Aorta (tissue), 5 donors: ENCODE results near the gene PPP5C. TPM values are rescaled to one million over a fixed set of nuclear protein-coding genes. Genes with fewer than 3 reads are reported as not detected.

Experiments
- ATAC-seq: fragments of 200-7000 bp; cut with Tn5 transposase; one replicate; pipeline ENCODE4 v1.9.1; 2022; ENCODE audit warnings: moderate library complexity; ENCODE audit not compliant: low FRiP score
- DNase-seq, 2 donors: peaks; one replicate each; pipeline ENCODE4 v3.0.0-alpha.2; 2020
- H3K27ac ChIP-seq, 2 donors: one replicate each; pipeline ENCODE4 v1.5.1; 2013; ENCODE audit warnings: low read length in 2 of 2, mild to moderate bottlenecking in 2 of 2, moderate library complexity in 2 of 2, control low read depth in 1 of 2, inconsistent platforms in 1 of 2, low read depth in 1 of 2
- H3K27me3 ChIP-seq, 2 donors: one replicate each; pipeline ENCODE4 v1.6.1; 2013; ENCODE audit warnings: control low read depth in 1 of 2, low read length in 1 of 2, mild to moderate bottlenecking in 1 of 2, moderate library complexity in 1 of 2; ENCODE audit not compliant: insufficient read depth in 2 of 2, control insufficient read depth in 1 of 2
- H3K36me3 ChIP-seq, 2 donors: one replicate each; pipeline ENCODE4 v1.6.1; 2013; ENCODE audit warnings: control low read depth in 1 of 2, low read length in 1 of 2, mild to moderate bottlenecking in 1 of 2; ENCODE audit not compliant: insufficient read depth in 2 of 2, control insufficient read depth in 1 of 2
- H3K4me1 ChIP-seq, 2 donors: one replicate each; pipeline ENCODE4 v1.6.1; 2013; ENCODE audit warnings: low read length in 2 of 2, control low read depth in 1 of 2, mild to moderate bottlenecking in 1 of 2, moderate library complexity in 1 of 2; ENCODE audit not compliant: insufficient read depth in 2 of 2, control insufficient read depth in 1 of 2
- H3K4me3 ChIP-seq, 2 donors: one replicate each; pipeline ENCODE4 v1.5.1; 2013; ENCODE audit warnings: low read length in 2 of 2, control low read depth in 1 of 2, mild to moderate bottlenecking in 1 of 2
- H3K9me3 ChIP-seq: one replicate; pipeline ENCODE4 v1.6.1; 2013; ENCODE audit warnings: mild to moderate bottlenecking, low read length; ENCODE audit not compliant: control insufficient read depth
- WGBS, 2 donors: extraction: QIAGEN DNeasy Blood & Tissue Kit; methylation state at CpG; one replicate each; pipeline ENCODE4 v1.1.7; 2013; 5-methylcytosine and 5-hydroxymethylcytosine counted together
- intact Hi-C, 2 donors: fragments of 100-400 bp; cut with DNase I; formaldehyde crosslinking; loops; one replicate each; pipeline versions ENCODE4 v1.14.2 to v1.15.0; 2022
- polyA plus RNA-seq, 2 donors: library from polyadenylated mRNA; stranded (reverse); fragments of 200-250 nt; gene quantifications; one replicate each; pipeline ENCODE4 v1.2.3, GENCODE V29; 2013
- total RNA-seq, 2 donors: library from RNA; stranded (reverse); fragmentation: NEBNext Ultra II Directional; extraction: Animal tissue kit (Norgen Biotek cat#: 25700); gene quantifications; one replicate each; pipeline ENCODE4 v1.2.1, GENCODE V29; 2021
- donor health status: healthy with polysubstance abuse.
- donor health status: Bipolar disorder and iron deficiency.
- donor health status: DM: no; HTN: no; CAD: no.
- donor health status: DM: no; HTN: no; CAD: no.
- donor health status: DM: yes; HTN: yes; CAD: no.

PPP5C gene
- total and polyA plus RNA-seq, 4 donors = 23.0 to 63.7 (median 58.5) TPM

DNA sequence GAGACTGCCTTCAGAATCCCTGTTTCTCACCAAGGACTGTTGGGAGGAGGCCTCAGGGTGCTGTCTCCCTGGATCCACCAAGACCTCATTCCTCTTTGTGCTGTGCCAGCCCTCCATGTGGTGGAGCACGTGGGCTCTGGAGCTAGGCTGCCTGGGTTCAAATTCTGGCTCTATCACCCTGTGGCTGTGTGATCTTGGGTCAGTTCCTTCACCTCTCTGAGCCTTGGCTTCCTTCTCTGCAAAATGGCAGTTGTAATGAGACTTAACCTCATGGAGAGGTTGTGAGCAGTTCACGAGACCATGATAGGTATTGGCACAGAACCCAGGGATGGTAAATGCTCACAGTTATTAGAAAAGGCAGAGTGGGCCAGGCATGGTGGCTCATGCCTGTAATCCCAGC, 75.5 kb downstream of the PPP5C start:
- no peaks in the 10 kb centered on the region for H3K4me1 ChIP-seq
- intact Hi-C loops = no loop called here

DNA sequence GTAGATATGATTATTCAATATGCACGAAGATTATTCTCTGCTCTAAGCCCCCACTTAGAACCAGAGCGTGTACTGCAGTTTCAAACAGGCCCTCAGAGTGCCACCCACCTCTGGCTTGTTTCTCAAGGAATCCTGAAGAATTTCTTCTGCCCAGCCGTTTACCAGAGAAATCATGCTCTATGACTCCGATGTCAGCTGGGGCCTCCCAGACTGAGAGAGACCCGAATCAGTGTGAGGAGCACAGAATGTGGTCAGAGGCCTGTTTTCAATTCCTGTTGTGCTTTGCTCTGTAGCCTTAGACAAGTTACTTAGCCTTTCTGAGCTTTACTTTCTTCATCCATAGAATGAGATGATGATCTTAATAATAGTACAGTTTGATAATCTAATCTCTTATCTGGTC, 76.3 kb downstream of the PPP5C start:
- no peaks in the 10 kb centered on the region for H3K36me3 ChIP-seq
- intact Hi-C loops = no loop called here
- WGBS, 2 donors = 54 to 63% methylated on average over 5 of the region's 5 CpGs

More for the DNA sequence above, 75.5 kb downstream of the PPP5C start:
- WGBS, 2 donors = 81% methylated on average over 2 of the region's 2 CpGs
- Histone ChIP-seq H3K36me3 (no peaks in the 10 kb centered on the region), H3K4me3 (no peak overlapping the region), H3K27ac (no peak overlapping the region), H3K27me3 (no peaks in the 10 kb centered on the region), H3K9me3 (no peaks in the 10 kb centered on the region)
- ATAC-seq = no peak
- peak in 1 of 2 donors; percentile 12 for DNase-seq

DNA sequence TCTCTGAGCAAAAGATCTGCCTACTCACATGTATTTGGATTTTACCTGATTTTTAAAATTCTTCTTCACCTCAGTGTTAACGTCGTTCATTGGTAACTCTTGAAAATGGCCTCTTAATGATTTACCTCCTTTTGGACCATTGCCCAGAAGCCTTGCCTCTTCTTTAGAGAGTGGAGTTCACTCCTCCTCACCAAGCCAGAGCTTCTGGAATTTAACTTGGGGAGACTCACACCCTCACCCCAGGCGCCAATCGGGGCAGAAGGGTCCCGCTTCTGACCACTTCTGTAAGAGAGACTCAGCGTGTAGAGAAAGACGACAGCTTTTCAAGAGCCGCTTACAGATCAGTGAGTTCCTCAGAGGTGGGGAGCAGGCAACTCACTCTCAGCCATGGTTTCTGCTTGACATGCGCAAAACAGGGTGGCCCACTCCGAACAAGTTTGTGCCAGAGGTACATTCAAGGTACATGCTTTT, 79.2 kb downstream of the PPP5C start:
- Histone ChIP-seq H3K9me3 (no peaks in the 10 kb centered on the region), H3K27me3 (no peaks in the 10 kb centered on the region), H3K27ac (peak overlapping the region in 1 of 2 donors; percentile 24), H3K36me3 (no peaks in the 10 kb centered on the region), H3K4me1 (no peaks in the 10 kb centered on the region), H3K4me3 (peak overlapping the region in 1 of 2 donors; percentile 56)
- DNase-seq (no peak), ATAC-seq (no peak)
- WGBS, 2 donors = 6 to 11% methylated on average over 10 of the region's 10 CpGs
- intact Hi-C loops = no loop called here

More for the DNA sequence above, 76.3 kb downstream of the PPP5C start:
- Histone ChIP-seq H3K27ac (no peak overlapping the region), H3K27me3 (no peaks in the 10 kb centered on the region), H3K4me3 (no peak overlapping the region), H3K9me3 (no peaks in the 10 kb centered on the region), H3K4me1 (no peaks in the 10 kb centered on the region)
- peak in 1 of 2 donors; percentile 26 for DNase-seq
- no peak for ATAC-seq

- Histone ChIP-seq H3K27me3 (no peaks in the 10 kb centered on the region), H3K9me3 (no peaks in the 10 kb centered on the region), H3K4me1 (no peaks in the 10 kb centered on the region), H3K36me3 (no peaks in the 10 kb centered on the region), H3K4me3 (peak overlapping the region in 1 of 2 donors; percentile 56), H3K27ac (no peak overlapping the region)
- WGBS, 2 donors = 0 to 1% methylated on average over 32 of the region's 32 CpGs
- intact Hi-C loops = no loop called here
- peak; percentile 90 to 93 for DNase-seq
- ATAC-seq = peak; percentile 85
Observed at GRCh38 chr19:46426506-46427162, 79.7 kb downstream of the PPP5C start.

DNA sequence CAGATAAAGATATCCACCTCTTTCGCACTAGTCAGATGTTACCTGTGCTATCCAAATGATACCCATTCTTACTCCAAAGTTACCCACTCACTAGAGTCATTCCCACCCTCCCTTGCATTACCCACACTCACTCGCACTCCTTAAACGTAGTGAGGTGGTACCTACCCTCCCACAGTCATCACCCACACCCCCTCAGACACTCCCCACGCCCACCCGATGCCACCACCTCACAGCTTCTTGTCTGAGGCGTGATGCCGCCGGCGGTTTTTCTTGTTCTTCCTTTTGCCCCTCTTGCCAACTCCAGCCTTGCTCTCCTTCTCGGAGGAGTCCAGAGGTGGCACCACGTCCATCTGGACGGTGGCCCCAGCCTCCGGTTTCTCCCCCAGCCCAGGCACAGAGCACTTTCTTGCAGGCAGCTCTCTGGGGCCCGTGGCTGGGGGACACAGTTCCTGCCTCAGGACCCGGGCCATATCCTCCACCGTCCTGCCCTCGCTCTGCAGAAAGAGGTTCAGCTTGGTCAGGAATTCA, 80.7 kb downstream of the PPP5C start:
- Histone ChIP-seq H3K4me3 (peak overlapping the region in 1 of 2 donors; percentile 11), H3K4me1 (no peaks in the 10 kb centered on the region), H3K27me3 (no peaks in the 10 kb centered on the region), H3K36me3 (no peaks in the 10 kb centered on the region), H3K9me3 (no peaks in the 10 kb centered on the region), H3K27ac (peak overlapping the region in 1 of 2 donors; percentile 16)
- intact Hi-C loops = no loop called here
- 39 to 41% methylated on average over 17 of the region's 17 CpGs for WGBS, 2 donors
- ATAC-seq (peak; percentile 27), DNase-seq (peak in 1 of 2 donors; percentile 75)

- Histone ChIP-seq H3K4me1 (no peaks in the 10 kb centered on the region), H3K27me3 (no peaks in the 10 kb centered on the region), H3K9me3 (no peaks in the 10 kb centered on the region), H3K27ac (peak within 1 kb of the TSS in 1 of 2 donors; percentile 43), H3K36me3 (no peaks in the 10 kb centered on the region), H3K4me3 (peak within 1 kb of the TSS; percentile 14 to 30)
- DNase-seq (peak; percentile 90 to 95), ATAC-seq (peak; percentile 77)
- intact Hi-C loops = no loop called here
- WGBS, 2 donors = 12 to 15% methylated on average over 44 to 52 of the region's 52 CpGs
Observed at GRCh38 chr19:46428239-46429135, 81.6 kb downstream of the PPP5C start, which contains the start of gene PNMA8C. PNMA8C (minus strand) TSS chr19:46428936; CDS start chr19:46428359, 577 bp downstream.

DNA sequence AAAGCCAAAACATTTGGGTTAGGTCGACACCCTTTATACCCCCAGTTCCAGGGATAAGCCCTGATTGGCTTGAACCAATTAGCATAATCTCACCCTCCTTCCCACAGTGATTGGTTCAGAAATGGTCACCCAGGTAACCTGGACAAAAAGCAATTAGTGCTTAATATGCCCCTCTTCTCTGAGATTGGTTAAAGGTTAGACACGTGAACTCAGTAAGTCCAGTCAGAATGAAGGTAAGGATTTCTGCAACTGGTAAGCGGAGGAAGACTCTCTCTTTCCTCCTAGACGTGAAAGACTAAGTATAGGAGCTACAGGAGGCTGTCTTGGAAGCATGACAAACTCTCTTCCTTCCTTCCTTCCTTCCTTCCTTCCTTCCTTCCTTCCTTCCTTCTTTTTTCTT, 83.1 kb downstream of the PPP5C start:
- ATAC-seq (no peak), DNase-seq (no peak)
- H3K9me3 ChIP-seq = no peaks in the 10 kb centered on the region
- H3K4me3 ChIP-seq = no peak overlapping the region
- H3K27me3 ChIP-seq = no peaks in the 10 kb centered on the region
- intact Hi-C loops = no loop called here
- WGBS, 2 donors = 85 to 91% methylated on average over 4 of the region's 4 CpGs
- no peak overlapping the region for H3K27ac ChIP-seq
- H3K4me1 ChIP-seq = no peaks in the 10 kb centered on the region
- H3K36me3 ChIP-seq = no peaks in the 10 kb centered on the region

GRCh38 chr19:46431824-46432223, 84.9 kb downstream of the PPP5C start:
- Histone ChIP-seq H3K27me3 (no peaks in the 10 kb centered on the region), H3K27ac (no peak overlapping the region), H3K4me1 (no peaks in the 10 kb centered on the region), H3K36me3 (no peaks in the 10 kb centered on the region), H3K9me3 (no peaks in the 10 kb centered on the region), H3K4me3 (no peak overlapping the region)
- intact Hi-C loops = no loop called here
- 62 to 64% methylated on average over 10 of the region's 10 CpGs for WGBS, 2 donors
- ATAC-seq (no peak), DNase-seq (peak in 1 of 2 donors; percentile 61)
